Keratinocyte (primary cell): ENCODE results near the gene CDC16. TPM values are rescaled to one million over a fixed set of nuclear protein-coding genes. Genes with fewer than 3 reads are reported as not detected.

Experiments used
- DNase-seq: peaks from one replicate; pipeline ENCODE4 v3.0.0-alpha.2; 2011; ENCODE audit warnings: low read depth, missing footprints, low spot score
- FAIRE-seq: peaks from 2 replicates; lab custom pipeline; 2011; peaks lifted over from hg19 to GRCh38; lab: Jason Lieb, UNC
- H2AFZ ChIP-seq: 2 replicates; pipeline ENCODE4 v1.6.0; 2012; ENCODE audit warnings: low read length, control low read depth, inconsistent platforms; ENCODE audit not compliant: control insufficient read depth
- H3K27ac ChIP-seq: 2 replicates; pipeline ENCODE4 v1.5.1; 2011; ENCODE audit warnings: low read length; ENCODE audit not compliant: control insufficient read depth, insufficient read depth
- H3K27me3 ChIP-seq: 3 replicates; pipeline ENCODE4 v1.6.0; 2011; ENCODE audit warnings: low read length; ENCODE audit not compliant: control insufficient read depth, insufficient read depth; ENCODE audit errors: extremely low read depth
- H3K36me3 ChIP-seq, 2 experiments: 2 replicates in 1 of 2; 3 replicates in 1 of 2; pipeline ENCODE4 v1.5.1; 2011; ENCODE audit warnings: low read length in 2 of 2, mild to moderate bottlenecking in 1 of 2; ENCODE audit not compliant: control insufficient read depth in 2 of 2, insufficient read depth in 2 of 2; ENCODE audit errors: extremely low read depth in 1 of 2
- H3K4me1 ChIP-seq: 3 replicates; pipeline ENCODE4 v1.5.1; 2011; ENCODE audit warnings: low read length; ENCODE audit not compliant: control insufficient read depth, insufficient read depth; ENCODE audit errors: extremely low read depth
- H3K4me2 ChIP-seq: 3 replicates; pipeline ENCODE4 v1.6.0; 2011; ENCODE audit warnings: low read depth, low read length; ENCODE audit not compliant: control insufficient read depth, insufficient read depth; ENCODE audit errors: extremely low read depth
- H3K4me3 ChIP-seq, 3 experiments: fragments of 200-600 bp in 1 of 3; sonication (generic) in 1 of 3; 2 replicates in 2 of 3; 3 replicates in 1 of 3; pipeline ENCODE4 v1.5.1; 2011 to 2016; ENCODE audit warnings: low read length in 3 of 3, mild to moderate bottlenecking in 3 of 3, control low read depth in 2 of 3, inconsistent platforms in 1 of 3, low read depth in 1 of 3, mixed read lengths in 1 of 3, mixed run types in 1 of 3, moderate library complexity in 1 of 3; ENCODE audit not compliant: control insufficient read depth in 2 of 3, insufficient read depth in 2 of 3; ENCODE audit errors: extremely low read depth in 1 of 3
- H3K79me2 ChIP-seq: 2 replicates; pipeline ENCODE4 v1.6.0; 2012; ENCODE audit warnings: low read length; ENCODE audit not compliant: control insufficient read depth, insufficient read depth
- H3K9ac ChIP-seq: 3 replicates; pipeline ENCODE4 v1.6.0; 2011; ENCODE audit warnings: low read length; ENCODE audit not compliant: control insufficient read depth, insufficient read depth; ENCODE audit errors: extremely low read depth
- H3K9me1 ChIP-seq: 3 replicates; pipeline ENCODE4 v1.6.0; 2011; ENCODE audit warnings: low read length; ENCODE audit not compliant: control insufficient read depth, insufficient read depth; ENCODE audit errors: extremely low read depth
- H3K9me3 ChIP-seq: 2 replicates; pipeline ENCODE4 v1.5.1; 2012; ENCODE audit warnings: low read depth, low read length; ENCODE audit not compliant: control insufficient read depth
- H4K20me1 ChIP-seq: 3 replicates; pipeline ENCODE4 v1.6.0; 2011; ENCODE audit warnings: low read length; ENCODE audit not compliant: control insufficient read depth, insufficient read depth; ENCODE audit errors: extremely low read depth
- CTCF ChIP-seq, 3 experiments: IDR thresholded peaks in 1 of 3; conservative IDR thresholded peaks in 1 of 3; optimal IDR thresholded peaks in 1 of 3; 2 replicates in 2 of 3; 3 replicates in 1 of 3; pipeline versions ENCODE3 to v1.5.1; 2011; ENCODE audit warnings: low read length in 3 of 3, mild to moderate bottlenecking in 3 of 3, moderate library complexity in 2 of 3, control low read depth in 1 of 3, inconsistent platforms in 1 of 3; ENCODE audit not compliant: insufficient read depth in 2 of 3; ENCODE audit errors: extremely low read depth in 1 of 3
- EZH2 ChIP-seq: IDR thresholded peaks from one replicate; pipeline ENCODE4 v1.6.1; 2012; ENCODE audit warnings: inconsistent platforms, mild to moderate bottlenecking, low read length, moderate library complexity
- dilution Hi-C: fragments of 300-500 bp; cut with MboI; formaldehyde crosslinking; loops from one replicate; pipeline ENCODE4 v1.7.0; 2020; ENCODE audit warnings: low sequenced_read_pairs; ENCODE audit not compliant: extremely low pct_ligation_motif_present
- polyA plus RNA-seq, 5 experiments: library from polyadenylated mRNA; depleted of rRNA in 3 of 5; stranded (reverse) in 3 of 5; stranded (forward) in 1 of 5; unstranded in 1 of 5; fragments of >200 nt; gene quantifications; 1 replicate in 1 of 5; 2 replicates in 3 of 5; 3 replicates in 1 of 5; pipeline versions ENCODE4 v1.2.1 to v1.2.3, GENCODE V29; 2011 to 2012; ENCODE audit warnings: missing spikeins in 2 of 5, low read depth in 1 of 5, low replicate concordance in 1 of 5

The CDC16 gene
- polyA plus RNA-seq, 1 donor (not counting 4 experiments of a cell fraction or from before 2014, with no cell fraction given): 91.8 TPM

- H3K27ac ChIP-seq: no peak overlapping the region
- H2AFZ ChIP-seq: no peak overlapping the region
- peaks cover 64% of the 10 kb centered on the region for H3K79me2 ChIP-seq
- no peak overlapping the region for H3K4me3 ChIP-seq
- dilution Hi-C loops: no loop called here
- no peaks in the 10 kb centered on the region for H3K9me3 ChIP-seq
- FAIRE-seq (no peak), DNase-seq (no peak)
- H3K4me2 ChIP-seq: no peak overlapping the region
- H3K9ac ChIP-seq: no peak overlapping the region
- H3K36me3 ChIP-seq: peaks cover 6 to 20% of the 10 kb centered on the region in 2 experiments
- H3K9me1 ChIP-seq: no peaks in the 10 kb centered on the region
- peaks cover 1% of the 10 kb centered on the region for H3K4me1 ChIP-seq
- peaks cover 4% of the 10 kb centered on the region for H4K20me1 ChIP-seq
- H3K27me3 ChIP-seq: no peaks in the 10 kb centered on the region
- TF ChIP-seq EZH2: no peak
- no peak for TF ChIP-seq CTCF (optimal IDR thresholded peaks at IDR 0.05 in 1 of 3, IDR thresholded peaks at IDR 0.05 in 1 of 3, conservative IDR thresholded peaks at IDR 0.05 in 1 of 3; ENCODE audit: extremely low read depth in 1 of 3, insufficient read depth in 2 of 3, low read length in 3 of 3)
Observed at GRCh38 chr13:114318624-114319023, 83.9 kb downstream of the CDC16 start.

- dilution Hi-C loops: no loop called here
- Histone ChIP-seq H3K4me2 (no peak overlapping the region), H3K79me2 (peaks cover 63% of the 10 kb centered on the region), H3K36me3 (peaks cover 11 to 29% of the 10 kb centered on the region in 2 experiments), H3K9me1 (no peaks in the 10 kb centered on the region), H4K20me1 (peaks cover 4% of the 10 kb centered on the region), H3K9me3 (no peaks in the 10 kb centered on the region), H2AFZ (no peak overlapping the region), H3K27ac (no peak overlapping the region), H3K27me3 (no peaks in the 10 kb centered on the region), H3K4me3 (no peak overlapping the region), H3K9ac (no peak overlapping the region), H3K4me1 (no peaks in the 10 kb centered on the region)
- no peak for TF ChIP-seq EZH2
- no peak for TF ChIP-seq CTCF (optimal IDR thresholded peaks at IDR 0.05 in 1 of 3, IDR thresholded peaks at IDR 0.05 in 1 of 3, conservative IDR thresholded peaks at IDR 0.05 in 1 of 3; ENCODE audit: extremely low read depth in 1 of 3, insufficient read depth in 2 of 3, low read length in 3 of 3)
- no peak for DNase-seq
- FAIRE-seq: no peak
Observed at GRCh38 chr13:114319441-114319913, 84.8 kb downstream of the CDC16 start.
